Measurements from ENCODE around the gene CHMP2A. TPM values are rescaled to one million over a fixed set of nuclear protein-coding genes. Genes with fewer than 3 reads are reported as not detected.

CHMP2A gene
- total and polyA plus RNA-seq, 2 donors (not counting 3 experiments of a cell fraction or from before 2014, with no cell fraction given), result 105 to 150 TPM

- Histone ChIP-seq H2AFZ (ENCODE audit: low read depth, low read length) (no peak overlapping the region), H3K27ac (ENCODE audit: insufficient read depth, low read depth, low read length) (no peak overlapping the region), H3K27me3 (ENCODE audit: control insufficient read depth in 2 of 2, insufficient read depth in 2 of 2, low read length in 2 of 2) (no peaks in the 10 kb centered on the region), H3K4me1 (ENCODE audit: control insufficient read depth, extremely low read depth, insufficient read depth, low read length) (peaks cover 3% of the 10 kb centered on the region), H4K20me1 (replicated peaks; ENCODE audit: control insufficient read depth, extremely low read depth, insufficient read depth, low read length) (no peaks in the 10 kb centered on the region), H3K9me3 (replicated peaks; ENCODE audit: control insufficient read depth, insufficient read depth, low read length) (no peaks in the 10 kb centered on the region), H3K4me3 (replicated peaks in 1 of 3; ENCODE audit: insufficient read depth in 1 of 3, low read depth in 1 of 3, low read length in 3 of 3) (no peak overlapping the region), H3K4me2 (ENCODE audit: insufficient read depth, low read length) (no peak overlapping the region), H3K9ac (replicated peaks; ENCODE audit: extremely low read depth, insufficient read depth, low read length) (no peak overlapping the region), H3K9me1 (replicated peaks; ENCODE audit: control insufficient read depth, extremely low read depth, insufficient read depth, low read length) (no peaks in the 10 kb centered on the region), H3K79me2 (ENCODE audit: control insufficient read depth, insufficient read depth, low read length) (no peaks in the 10 kb centered on the region), H3K36me3 (ENCODE audit: control insufficient read depth in 2 of 2, extremely low read depth in 1 of 2, insufficient read depth in 2 of 2, low read length in 2 of 2) (peaks cover 0 to 16% of the 10 kb centered on the region in 2 experiments)
- TF ChIP-seq EZH2 (IDR thresholded peaks at IDR 0.05; ENCODE audit: borderline replicate concordance, low read depth, low read length, severe bottlenecking) (no peak), POLR2AphosphoS5 (IDR thresholded peaks at IDR 0.05; ENCODE audit: insufficient read depth, low read depth, low read length) (no peak), CTCF (IDR thresholded peaks at IDR 0.05; ENCODE audit: extremely low read depth in 1 of 2, insufficient read depth in 1 of 2, low read depth in 1 of 2, low read length in 2 of 2) (no peak), MAX (IDR thresholded peaks at IDR 0.05; ENCODE audit: insufficient read depth, insufficient read length) (no peak), JUN (IDR thresholded peaks at IDR 0.05; ENCODE audit: borderline replicate concordance, insufficient read depth, insufficient read length, low read depth) (no peak), POLR2A (IDR thresholded peaks at IDR 0.05; ENCODE audit: low read depth, low read length) (no peak), FOS (IDR thresholded peaks at IDR 0.05; ENCODE audit: borderline replicate concordance, insufficient read depth, low read length) (no peak), MYC (IDR thresholded peaks at IDR 0.05; ENCODE audit: low read depth, low read length) (no peak), GATA2 (IDR thresholded peaks at IDR 0.05; ENCODE audit: insufficient read depth, insufficient read length, low read depth, low read length) (no peak)
- intact Hi-C loops (cut with micrococcal nuclease), result no loop called here
- DNase-seq (ENCODE audit: low read depth, low spot score) (no peak), FAIRE-seq (no peak)
- no TSS peak for BruUV-seq (replicated peaks)
- CTCF ChIA-PET, result no interaction called here
- dilution Hi-C loops (cut with MboI; ENCODE audit: extremely low pct_ligation_motif_present, low sequenced_read_pairs), result no loop called here
- POLR2A ChIA-PET, result no interaction called here
Observed at GRCh38 chr19:58584498-58585441, 29.9 kb upstream of the CHMP2A start.
